ENCODE data around the gene SV2C.
A peak's percentile ranks its signal among the peaks of the same experiment; 100 is the strongest.

Gene SV2C

DNA sequence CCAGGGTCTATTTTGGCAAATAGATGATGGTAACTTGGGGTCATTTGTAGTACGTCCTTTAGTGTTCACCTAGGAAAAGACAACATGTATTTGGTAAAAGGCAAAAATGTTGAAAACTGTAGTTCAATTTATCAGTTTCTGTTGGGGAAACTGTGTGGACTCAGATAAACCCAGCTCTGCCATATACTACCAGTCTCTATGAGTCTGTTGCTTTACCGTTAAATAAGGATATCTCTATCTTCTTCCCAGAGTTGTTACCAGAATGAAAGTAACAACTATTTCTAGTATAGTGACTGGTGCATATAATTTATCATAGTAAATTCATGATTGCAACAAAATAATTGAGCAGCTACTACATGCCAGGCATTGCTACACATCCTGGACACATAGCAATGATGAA lies 316.1 kb downstream of the SV2C start:
- Histone ChIP-seq H3K4me3 (ENCODE audit: low read depth, low read length) (no peak overlapping the region), H3K27ac (no peak overlapping the region), H3K36me3 (replicated peaks) (no peaks in the 10 kb centered on the region), H3K27me3 (replicated peaks) (peaks cover 17% of the 10 kb centered on the region)
- in situ Hi-C loops (cut with HindIII; ENCODE audit: low pct_ligation_motif_present, low sequenced_read_pairs) = no loop called here
- no peak for DNase-seq
- TF ChIP-seq, protein P1, sequence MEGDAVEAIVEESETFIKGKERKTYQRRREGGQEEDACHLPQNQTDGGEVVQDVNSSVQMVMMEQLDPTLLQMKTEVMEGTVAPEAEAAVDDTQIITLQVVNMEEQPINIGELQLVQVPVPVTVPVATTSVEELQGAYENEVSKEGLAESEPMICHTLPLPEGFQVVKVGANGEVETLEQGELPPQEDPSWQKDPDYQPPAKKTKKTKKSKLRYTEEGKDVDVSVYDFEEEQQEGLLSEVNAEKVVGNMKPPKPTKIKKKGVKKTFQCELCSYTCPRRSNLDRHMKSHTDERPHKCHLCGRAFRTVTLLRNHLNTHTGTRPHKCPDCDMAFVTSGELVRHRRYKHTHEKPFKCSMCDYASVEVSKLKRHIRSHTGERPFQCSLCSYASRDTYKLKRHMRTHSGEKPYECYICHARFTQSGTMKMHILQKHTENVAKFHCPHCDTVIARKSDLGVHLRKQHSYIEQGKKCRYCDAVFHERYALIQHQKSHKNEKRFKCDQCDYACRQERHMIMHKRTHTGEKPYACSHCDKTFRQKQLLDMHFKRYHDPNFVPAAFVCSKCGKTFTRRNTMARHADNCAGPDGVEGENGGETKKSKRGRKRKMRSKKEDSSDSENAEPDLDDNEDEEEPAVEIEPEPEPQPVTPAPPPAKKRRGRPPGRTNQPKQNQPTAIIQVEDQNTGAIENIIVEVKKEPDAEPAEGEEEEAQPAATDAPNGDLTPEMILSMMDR (IDR thresholded peaks at IDR 0.05; ENCODE audit: low read depth, low read length, missing control alignments) = no peak

DNA sequence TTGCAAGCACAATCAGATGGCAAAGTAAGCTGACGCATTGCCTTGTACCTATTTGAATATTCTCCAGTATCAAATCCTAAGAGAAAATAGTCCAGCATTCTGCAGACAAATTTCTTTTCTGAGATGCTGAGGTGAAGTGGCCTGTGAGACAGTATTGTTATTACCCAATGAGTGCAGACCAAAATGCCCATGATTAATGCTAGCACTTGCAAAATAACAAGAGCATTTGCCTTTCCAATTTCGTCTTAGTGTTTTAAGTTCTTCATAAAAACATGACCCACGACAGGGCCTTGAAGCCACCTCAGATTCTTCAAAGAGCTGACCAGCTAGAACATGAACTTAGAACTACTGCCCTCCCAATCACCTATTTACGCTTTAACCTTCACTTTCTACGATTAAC lies 317.3 kb downstream of the SV2C start:
- peaks cover 25% of the 10 kb centered on the region for H3K27me3 ChIP-seq (replicated peaks)
- TF ChIP-seq, protein P1 (IDR thresholded peaks at IDR 0.05; ENCODE audit: low read depth, low read length, missing control alignments) = no peak
- H3K36me3 ChIP-seq (replicated peaks) = no peaks in the 10 kb centered on the region
- no peak for DNase-seq
- in situ Hi-C loops (cut with HindIII; ENCODE audit: low pct_ligation_motif_present, low sequenced_read_pairs) = no loop called here
- H3K4me3 ChIP-seq (ENCODE audit: low read depth, low read length) = no peak overlapping the region
- no peak overlapping the region for H3K27ac ChIP-seq

DNA sequence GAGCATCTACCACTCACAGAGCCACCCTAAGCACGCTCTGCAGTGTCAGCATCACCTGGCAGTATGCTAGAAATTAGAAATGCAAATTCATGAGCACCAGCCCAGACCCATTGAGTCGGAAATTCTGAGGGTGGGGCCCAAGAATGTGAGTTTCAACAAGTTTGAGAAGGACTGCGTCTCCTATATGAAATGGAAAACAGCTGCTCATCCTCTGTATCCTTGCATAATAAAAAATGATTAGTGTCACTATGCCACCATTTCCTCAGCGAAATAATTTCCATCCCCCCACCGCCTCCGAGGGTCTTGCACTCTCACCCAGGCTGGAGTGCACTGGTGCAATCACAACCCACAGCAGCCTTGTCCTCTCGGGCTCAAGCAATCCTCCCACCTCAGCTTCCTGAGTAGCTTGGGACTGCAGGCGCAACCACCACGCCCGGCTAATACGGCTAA lies 318.6 kb downstream of the SV2C start:
- H3K27ac ChIP-seq = no peak overlapping the region
- peaks cover 29% of the 10 kb centered on the region for H3K27me3 ChIP-seq (replicated peaks)
- H3K36me3 ChIP-seq (replicated peaks) = no peaks in the 10 kb centered on the region
- H3K4me3 ChIP-seq (ENCODE audit: low read depth, low read length) = no peak overlapping the region
- TF ChIP-seq, protein P1 (IDR thresholded peaks at IDR 0.05; ENCODE audit: low read depth, low read length, missing control alignments) = no peak
- in situ Hi-C loops (cut with HindIII; ENCODE audit: low pct_ligation_motif_present, low sequenced_read_pairs) = no loop called here
- no peak for DNase-seq

DNA sequence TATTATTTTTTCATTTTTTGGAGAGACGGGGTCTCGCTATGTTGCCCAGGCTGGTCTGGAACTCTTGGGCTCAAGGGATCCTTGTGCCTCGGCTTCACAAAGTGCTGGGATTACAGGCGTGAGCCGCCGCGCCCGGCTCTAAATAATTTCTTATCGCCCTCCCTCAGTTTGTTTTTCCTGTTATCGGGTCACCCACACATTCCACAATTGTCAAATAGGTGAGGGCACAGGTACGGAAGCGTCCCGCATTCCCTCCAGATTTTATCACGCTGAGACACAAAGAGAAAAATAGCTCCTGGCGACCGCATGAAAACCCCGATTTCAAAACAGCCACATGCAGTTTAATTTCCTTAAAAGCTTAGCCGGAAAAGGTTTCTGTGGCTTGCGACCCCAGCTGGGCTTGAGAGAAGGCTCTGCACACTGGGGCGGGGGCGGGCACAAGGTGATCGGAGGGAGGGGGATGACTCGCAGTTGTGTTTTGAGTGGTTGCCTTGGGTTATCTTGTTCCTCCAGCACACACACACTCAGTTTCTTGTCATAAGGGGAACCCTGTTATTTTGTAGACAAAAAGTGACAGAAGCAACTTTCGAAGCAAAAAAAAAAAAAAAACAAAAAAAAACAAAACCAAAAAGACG lies 319.2 kb downstream of the SV2C start:
- Histone ChIP-seq H3K36me3 (replicated peaks) (no peaks in the 10 kb centered on the region), H3K4me3 (ENCODE audit: low read depth, low read length) (peak overlapping the region; percentile 60), H3K27me3 (replicated peaks) (peaks cover 29% of the 10 kb centered on the region), H3K27ac (no peak overlapping the region)
- TF ChIP-seq, protein P1 (IDR thresholded peaks at IDR 0.05; ENCODE audit: low read depth, low read length, missing control alignments) = no peak
- DNase-seq = no peak
- in situ Hi-C loops (cut with HindIII; ENCODE audit: low pct_ligation_motif_present, low sequenced_read_pairs) = no loop called here

DNA sequence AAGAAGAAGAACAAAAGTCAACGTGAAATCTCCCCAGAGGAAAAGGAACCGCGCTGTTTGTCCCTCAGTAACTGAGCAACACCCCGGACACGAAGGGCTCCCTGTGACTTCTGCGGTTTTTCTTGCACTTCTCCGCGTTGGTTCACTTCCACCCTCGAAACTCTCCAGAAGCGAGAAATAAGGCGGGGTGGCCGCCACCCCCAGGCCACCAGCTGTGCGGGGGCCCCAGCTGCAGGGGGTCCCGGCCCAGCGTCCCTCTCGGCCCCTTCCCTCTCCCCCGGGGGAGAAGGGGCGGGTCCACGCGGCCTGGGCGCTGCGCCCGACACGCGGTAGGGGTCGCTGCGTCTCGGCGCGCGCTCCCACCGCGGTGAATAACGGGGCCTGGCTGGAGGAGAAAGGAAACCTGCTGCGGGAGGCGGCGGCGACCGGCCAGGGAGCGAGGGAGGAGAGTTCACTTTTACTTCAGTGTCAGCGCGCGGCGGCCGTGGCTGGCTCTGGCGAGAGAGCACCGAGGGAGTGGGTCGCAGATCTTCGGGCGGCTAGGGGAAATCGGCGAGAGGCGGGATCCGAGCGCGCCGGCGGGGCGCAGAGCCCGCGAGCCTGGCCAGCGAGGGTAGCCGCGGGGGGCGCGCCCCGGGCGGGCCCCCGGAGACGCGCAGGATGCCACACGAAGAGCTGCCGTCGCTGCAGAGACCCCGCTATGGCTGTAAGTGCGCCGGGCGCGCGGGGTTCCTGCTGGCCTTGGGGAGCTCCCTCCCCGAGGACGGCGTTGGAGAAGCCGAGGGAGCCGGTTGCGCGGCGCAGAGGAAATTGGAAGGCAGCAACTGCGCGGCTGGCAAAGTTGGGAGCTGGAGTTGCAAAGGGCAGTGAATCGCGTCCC lies 319.9 kb downstream of the SV2C start, which contains the start of gene IQGAP2:
Gene IQGAP2 (plus strand): TSS at position 400 of the 880 bp plus-strand sequence. CDS start 261 bp downstream, at position 661.
- TF ChIP-seq, protein P1 (IDR thresholded peaks at IDR 0.05; ENCODE audit: low read depth, low read length, missing control alignments) = peak; percentile 59
- DNase-seq = peak; percentile 22
- no peak within 1 kb of the TSS for H3K27ac ChIP-seq
- in situ Hi-C loops (cut with HindIII; ENCODE audit: low pct_ligation_motif_present, low sequenced_read_pairs) = no loop called here
- H3K36me3 ChIP-seq (replicated peaks) = no peaks in the 10 kb centered on the region
- peak within 1 kb of the TSS; percentile 60 for H3K4me3 ChIP-seq (ENCODE audit: low read depth, low read length)
- H3K27me3 ChIP-seq (replicated peaks) = peaks cover 29% of the 10 kb centered on the region

All from brain microvascular endothelial cell (primary cell).